Mammary epithelial cell (primary cell): Measurements from ENCODE around the gene SDK1.

Source experiments
- CTCF ChIP-seq, 2 donors: IDR thresholded peaks in 1 of 2; conservative IDR thresholded peaks in 1 of 2; 2 replicates each; pipeline ENCODE4 v1.5.1; 2011 to 2012; ENCODE audit warnings: inconsistent platforms in 2 of 2, low read length in 2 of 2, mild to moderate bottlenecking in 2 of 2, control low read depth in 1 of 2, low read depth in 1 of 2; ENCODE audit not compliant: insufficient read depth in 1 of 2; ENCODE audit errors: extremely low read depth in 1 of 2
- EZH2 ChIP-seq: IDR thresholded peaks from 2 replicates; pipeline ENCODE4 v1.6.1; 2012; ENCODE audit warnings: low read length, inconsistent platforms, borderline replicate concordance

GRCh38 chr7:3914051-3914775 lies 613.2 kb downstream of the SDK1 start:
- TF ChIP-seq CTCF (conservative IDR thresholded peaks at IDR 0.05 in 1 of 2, IDR thresholded peaks at IDR 0.05 in 1 of 2; ENCODE audit: extremely low read depth in 1 of 2, insufficient read depth in 1 of 2, low read depth in 1 of 2, low read length in 2 of 2): no peak
- no peak for TF ChIP-seq EZH2
